Ishikawa (cell line): ENCODE measurements around the gene LYRM7.
A peak's percentile ranks its signal among the peaks of the same experiment; 100 is the strongest.

ENCODE experiments used
- CEBPB ChIP-seq: IDR thresholded peaks from 2 replicates; pipeline ENCODE4 v1.6.1; 2012
- CREB1 ChIP-seq: IDR thresholded peaks from 2 replicates; pipeline ENCODE4 v1.6.1; 2012; ENCODE audit warnings: low read depth
- EGR1 ChIP-seq: IDR thresholded peaks from 2 replicates; pipeline ENCODE4 v1.6.1; 2012
- EP300 ChIP-seq: IDR thresholded peaks from 2 replicates; pipeline ENCODE4 v1.6.1; 2012; ENCODE audit warnings: borderline replicate concordance
- FOXM1 ChIP-seq: IDR thresholded peaks from 2 replicates; pipeline ENCODE4 v1.6.1; 2012; ENCODE audit warnings: low read depth, borderline replicate concordance
- NFIC ChIP-seq: IDR thresholded peaks from 2 replicates; pipeline ENCODE4 v1.6.1; 2012
- RAD21 ChIP-seq: IDR thresholded peaks from 2 replicates; pipeline ENCODE4 v1.6.1; 2012; ENCODE audit warnings: low read depth
- TAF1 ChIP-seq: IDR thresholded peaks from 2 replicates; pipeline ENCODE4 v1.6.1; 2012; ENCODE audit warnings: low read depth, mild to moderate bottlenecking
- TCF12 ChIP-seq: IDR thresholded peaks from 2 replicates; pipeline ENCODE4 v1.6.1; 2012; ENCODE audit warnings: low read depth
- TEAD4 ChIP-seq: IDR thresholded peaks from 2 replicates; pipeline ENCODE4 v1.6.1; 2012
- YY1 ChIP-seq: IDR thresholded peaks from 2 replicates; pipeline ENCODE4 v1.6.1; 2012; ENCODE audit warnings: low read depth
- ZBTB7A ChIP-seq: IDR thresholded peaks from 2 replicates; pipeline ENCODE4 v1.6.1; 2012; ENCODE audit warnings: low read depth
- TF ChIP-seq, protein P1 (sequence below): IDR thresholded peaks from 2 replicates; pipeline ENCODE4 v1.6.1; 2012
- TF ChIP-seq, protein P2 (sequence below): IDR thresholded peaks from 2 replicates; pipeline ENCODE4 v1.6.1; 2012; ENCODE audit warnings: low read depth, mild to moderate bottlenecking
- TF ChIP-seq, protein P3 (sequence below): IDR thresholded peaks from 2 replicates; pipeline ENCODE4 v1.6.1; 2012

The LYRM7 gene

DNA sequence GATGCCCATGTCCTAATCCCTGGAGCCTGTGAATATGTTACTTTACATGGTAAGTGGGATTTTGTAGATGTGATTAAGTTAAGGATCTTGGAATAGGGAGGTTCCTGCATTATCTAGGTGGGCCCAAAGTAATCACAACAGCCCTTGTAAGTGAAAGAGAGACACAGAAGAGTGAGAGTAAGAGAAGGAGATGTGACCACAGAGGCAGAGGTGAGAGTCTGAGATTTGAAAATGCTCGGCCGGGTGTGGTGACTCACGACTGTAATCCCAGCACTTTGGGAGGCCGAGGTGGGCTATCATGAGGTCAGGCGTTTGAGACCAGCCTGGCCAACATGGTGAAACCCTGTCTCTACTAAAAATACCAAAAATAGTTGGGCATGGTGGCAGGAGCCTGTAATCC lies 3.1 kb upstream of the LYRM7 start:
- TF ChIP-seq, protein P1, sequence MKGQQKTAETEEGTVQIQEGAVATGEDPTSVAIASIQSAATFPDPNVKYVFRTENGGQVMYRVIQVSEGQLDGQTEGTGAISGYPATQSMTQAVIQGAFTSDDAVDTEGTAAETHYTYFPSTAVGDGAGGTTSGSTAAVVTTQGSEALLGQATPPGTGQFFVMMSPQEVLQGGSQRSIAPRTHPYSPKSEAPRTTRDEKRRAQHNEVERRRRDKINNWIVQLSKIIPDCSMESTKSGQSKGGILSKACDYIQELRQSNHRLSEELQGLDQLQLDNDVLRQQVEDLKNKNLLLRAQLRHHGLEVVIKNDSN, result no peak
- TF ChIP-seq ZBTB7A (no peak), TEAD4 (no peak), TCF12 (no peak), YY1 (no peak), RAD21 (no peak), NFIC (no peak), CEBPB (no peak)
- TF ChIP-seq, protein P2, sequence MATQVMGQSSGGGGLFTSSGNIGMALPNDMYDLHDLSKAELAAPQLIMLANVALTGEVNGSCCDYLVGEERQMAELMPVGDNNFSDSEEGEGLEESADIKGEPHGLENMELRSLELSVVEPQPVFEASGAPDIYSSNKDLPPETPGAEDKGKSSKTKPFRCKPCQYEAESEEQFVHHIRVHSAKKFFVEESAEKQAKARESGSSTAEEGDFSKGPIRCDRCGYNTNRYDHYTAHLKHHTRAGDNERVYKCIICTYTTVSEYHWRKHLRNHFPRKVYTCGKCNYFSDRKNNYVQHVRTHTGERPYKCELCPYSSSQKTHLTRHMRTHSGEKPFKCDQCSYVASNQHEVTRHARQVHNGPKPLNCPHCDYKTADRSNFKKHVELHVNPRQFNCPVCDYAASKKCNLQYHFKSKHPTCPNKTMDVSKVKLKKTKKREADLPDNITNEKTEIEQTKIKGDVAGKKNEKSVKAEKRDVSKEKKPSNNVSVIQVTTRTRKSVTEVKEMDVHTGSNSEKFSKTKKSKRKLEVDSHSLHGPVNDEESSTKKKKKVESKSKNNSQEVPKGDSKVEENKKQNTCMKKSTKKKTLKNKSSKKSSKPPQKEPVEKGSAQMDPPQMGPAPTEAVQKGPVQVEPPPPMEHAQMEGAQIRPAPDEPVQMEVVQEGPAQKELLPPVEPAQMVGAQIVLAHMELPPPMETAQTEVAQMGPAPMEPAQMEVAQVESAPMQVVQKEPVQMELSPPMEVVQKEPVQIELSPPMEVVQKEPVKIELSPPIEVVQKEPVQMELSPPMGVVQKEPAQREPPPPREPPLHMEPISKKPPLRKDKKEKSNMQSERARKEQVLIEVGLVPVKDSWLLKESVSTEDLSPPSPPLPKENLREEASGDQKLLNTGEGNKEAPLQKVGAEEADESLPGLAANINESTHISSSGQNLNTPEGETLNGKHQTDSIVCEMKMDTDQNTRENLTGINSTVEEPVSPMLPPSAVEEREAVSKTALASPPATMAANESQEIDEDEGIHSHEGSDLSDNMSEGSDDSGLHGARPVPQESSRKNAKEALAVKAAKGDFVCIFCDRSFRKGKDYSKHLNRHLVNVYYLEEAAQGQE, result no peak

DNA sequence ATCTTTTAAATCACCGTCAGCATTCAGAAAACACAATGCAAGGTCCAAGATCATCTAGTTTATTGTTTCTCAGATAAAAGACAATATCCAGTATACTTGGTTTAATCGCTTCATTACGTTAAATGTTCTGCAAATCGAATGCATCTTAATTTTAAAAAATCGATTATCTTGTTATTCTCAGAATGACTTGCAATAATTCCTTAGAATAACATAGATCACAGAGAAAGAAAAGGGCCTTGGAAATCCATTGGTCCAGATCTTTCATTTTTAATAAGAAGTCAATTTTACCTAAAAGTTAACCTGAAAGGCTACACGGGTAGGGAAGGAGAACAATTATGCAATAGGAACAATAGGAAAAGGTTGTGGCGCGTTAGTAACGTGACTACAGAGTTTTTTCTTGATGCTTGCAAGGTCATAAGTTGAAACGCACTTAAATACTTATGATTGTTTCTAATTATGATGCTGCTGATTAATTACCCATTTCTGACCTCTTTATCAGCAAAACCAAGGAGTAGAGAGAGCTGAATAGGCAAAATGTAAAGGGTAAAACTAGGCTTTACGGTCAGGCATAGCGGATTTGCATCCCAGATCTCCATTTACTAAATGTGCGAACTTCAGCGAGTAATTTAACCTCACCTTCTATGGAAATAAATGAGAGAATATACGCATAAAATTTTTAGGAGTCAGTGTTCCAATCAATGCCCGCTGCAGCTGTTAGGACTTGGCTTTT lies 769 bp upstream of the LYRM7 start:
- TF ChIP-seq CEBPB, result peak; percentile 57; the same call in 1 of the 2 replicates
- TF ChIP-seq, protein P3, sequence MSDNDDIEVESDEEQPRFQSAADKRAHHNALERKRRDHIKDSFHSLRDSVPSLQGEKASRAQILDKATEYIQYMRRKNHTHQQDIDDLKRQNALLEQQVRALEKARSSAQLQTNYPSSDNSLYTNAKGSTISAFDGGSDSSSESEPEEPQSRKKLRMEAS, result no peak

DNA sequence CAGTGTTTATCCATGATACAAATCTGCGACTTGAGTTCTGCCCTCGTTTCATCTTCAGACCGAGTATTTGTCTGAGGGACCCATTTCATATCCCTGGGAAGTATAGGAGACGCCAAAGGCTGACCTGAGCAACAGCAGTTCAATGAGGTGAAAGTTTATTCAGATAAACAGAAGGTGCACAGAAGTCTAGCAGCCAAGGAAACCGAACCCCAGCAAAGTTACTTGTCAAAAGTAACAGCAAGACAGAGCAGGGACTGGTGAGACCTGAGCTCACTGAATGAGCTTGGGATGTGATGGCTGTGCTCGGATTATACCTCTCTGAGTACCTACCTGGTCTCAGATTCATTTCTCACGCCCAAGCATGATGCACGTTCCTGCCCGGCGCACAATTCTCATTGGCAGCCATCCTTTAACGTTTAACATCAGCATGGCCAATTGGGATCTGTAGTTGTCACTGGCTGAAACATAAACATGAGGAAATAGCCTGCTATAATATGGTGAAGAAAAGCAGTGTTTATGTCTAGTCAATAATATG lies 599 bp downstream of the LYRM7 start:
- no peak for TF ChIP-seq TCF12
- no peak for TF ChIP-seq TEAD4
- no peak for TF ChIP-seq YY1
- TF ChIP-seq RAD21, result no peak
- no peak for TF ChIP-seq EGR1
- no peak for TF ChIP-seq EP300
- no peak for TF ChIP-seq FOXM1
- TF ChIP-seq TAF1, result no peak; the same call in 1 of the 2 replicates
- no peak for TF ChIP-seq CREB1
- no peak for TF ChIP-seq NFIC
- TF ChIP-seq, protein P2, result no peak
- TF ChIP-seq ZBTB7A, result no peak
- TF ChIP-seq, protein P3, result no peak
- TF ChIP-seq CEBPB, result no peak
- TF ChIP-seq, protein P1, result no peak

DNA sequence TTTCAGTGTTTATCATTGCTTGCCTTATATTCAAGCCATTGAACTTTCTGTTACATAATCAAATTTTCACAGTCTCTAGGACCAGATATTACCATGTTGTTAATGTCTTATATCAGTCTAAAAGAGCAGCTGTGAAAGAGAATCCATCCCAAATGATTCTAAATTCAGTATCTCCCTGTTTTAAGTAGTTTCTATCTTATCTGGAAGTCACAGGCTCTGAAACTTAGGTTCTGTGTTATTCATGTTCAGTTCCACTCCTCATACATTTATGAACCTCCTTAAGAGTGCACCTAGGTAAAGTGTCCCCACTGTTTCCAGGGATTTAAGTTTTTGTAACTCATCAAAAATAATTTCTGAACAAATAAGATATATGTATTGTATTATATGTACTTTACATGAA lies 9.7 kb downstream of the LYRM7 start:
- TF ChIP-seq NFIC (no peak), YY1 (no peak), CEBPB (no peak), TEAD4 (no peak), CREB1 (no peak), EGR1 (no peak), TAF1 (no peak), RAD21 (no peak), FOXM1 (no peak), EP300 (no peak)
- TF ChIP-seq, protein P3, result no peak
- TF ChIP-seq, protein P2, result no peak
- TF ChIP-seq, protein P1, result no peak
